GM23338 (cell line): ENCODE data around the gene SEC22A. TPM values are rescaled to one million over a fixed set of nuclear protein-coding genes. Genes with fewer than 3 reads are reported as not detected.

ENCODE experiments used
- ATAC-seq: fragments of 200-7000 bp; cut with Tn5 transposase; 3 replicates; pipeline ENCODE4 v1.9.1; 2020
- DNase-seq: peaks from one replicate; pipeline ENCODE4 v3.0.0-alpha.2; 2015; ENCODE audit warnings: low spot score
- H2AFZ ChIP-seq: fragments of 200-600 bp; sonication (generic); 2 replicates; pipeline ENCODE4 v1.8.0; 2016; ENCODE audit warnings: antibody characterized with exemption, mild to moderate bottlenecking, moderate library complexity
- H3F3A ChIP-seq: fragments of 200-600 bp; sonication (generic); replicated peaks from 2 replicates; pipeline ENCODE4 v1.8.0; 2017; ENCODE audit warnings: antibody characterized with exemption, mixed run types, low read depth
- H3K27ac ChIP-seq: fragments of 200-600 bp; sonication (generic); 2 replicates; pipeline ENCODE4 v1.6.1; 2016; ENCODE audit warnings: low read depth
- H3K27me3 ChIP-seq: fragments of 200-600 bp; sonication (generic); 2 replicates; pipeline ENCODE4 v1.8.0; 2016; ENCODE audit warnings: mild to moderate bottlenecking, mixed run types, moderate library complexity; ENCODE audit not compliant: insufficient read depth
- H3K36me3 ChIP-seq: fragments of 200-600 bp; sonication (generic); 2 replicates; pipeline ENCODE4 v1.8.0; 2016; ENCODE audit warnings: mild to moderate bottlenecking; ENCODE audit not compliant: insufficient read depth
- H3K4me1 ChIP-seq: fragments of 200-600 bp; sonication (generic); 2 replicates; pipeline ENCODE4 v1.8.0; 2016; ENCODE audit warnings: mild to moderate bottlenecking, moderate library complexity; ENCODE audit not compliant: insufficient read depth
- H3K4me2 ChIP-seq: fragments of 200-600 bp; sonication (generic); 2 replicates; pipeline ENCODE4 v1.7.1; 2017; ENCODE audit warnings: mixed run types
- H3K4me3 ChIP-seq: fragments of 200-600 bp; sonication (generic); 2 replicates; pipeline ENCODE4 v1.6.1; 2016; ENCODE audit warnings: mixed run types
- H3K79me2 ChIP-seq: fragments of 200-600 bp; sonication (generic); replicated peaks from 2 replicates; pipeline ENCODE4 v1.8.0; 2017; ENCODE audit warnings: mild to moderate bottlenecking; ENCODE audit not compliant: insufficient read depth
- H3K9me2 ChIP-seq: fragments of 200-600 bp; sonication (generic); 2 replicates; pipeline ENCODE4 v1.8.0; 2017; ENCODE audit not compliant: insufficient read depth
- H4K20me1 ChIP-seq: fragments of 200-600 bp; sonication (generic); replicated peaks from 2 replicates; pipeline ENCODE4 v1.8.0; 2017; ENCODE audit warnings: mild to moderate bottlenecking; ENCODE audit not compliant: insufficient read depth
- H3K27ac Mint-ChIP-seq: 2 replicates; pipeline ENCODE4 v1.8.0; 2020; ENCODE audit warnings: inconsistent platforms, mild to moderate bottlenecking, moderate library complexity, mixed read lengths
- H3K27me3 Mint-ChIP-seq: 3 replicates; pipeline ENCODE4 v1.8.0; 2022; ENCODE audit warnings: low read depth, mild to moderate bottlenecking, moderate library complexity, mixed read lengths, inconsistent platforms; ENCODE audit not compliant: insufficient read depth, poor library complexity
- H3K36me3 Mint-ChIP-seq: 3 replicates; pipeline ENCODE4 v1.8.0; 2021; ENCODE audit warnings: low read depth, mild to moderate bottlenecking, inconsistent platforms, moderate library complexity, mixed read lengths
- H3K4me1 Mint-ChIP-seq: 3 replicates; pipeline ENCODE4 v1.8.0; 2020; ENCODE audit warnings: mild to moderate bottlenecking, inconsistent platforms, mixed read lengths
- H3K4me3 Mint-ChIP-seq: 3 replicates; pipeline ENCODE4 v1.8.0; 2021; ENCODE audit warnings: moderate library complexity, mild to moderate bottlenecking, inconsistent platforms, mixed read lengths
- H3K9me3 Mint-ChIP-seq: 3 replicates; pipeline ENCODE4 v1.8.0; 2020; ENCODE audit warnings: moderate library complexity, mild to moderate bottlenecking, inconsistent platforms, mixed read lengths
- CREB1 ChIP-seq: fragments of 250-450 bp; sonication (Bioruptor Pico); IDR thresholded peaks from 2 replicates; pipeline ENCODE4 v1.5.0; 2020; ENCODE audit warnings: low read depth, mild to moderate bottlenecking, moderate library complexity
- ZNF331 ChIP-seq: fragments of 250-450 bp; sonication (Bioruptor Pico); IDR thresholded peaks from 2 replicates; pipeline ENCODE4 v1.5.0; 2020; ENCODE audit warnings: low read depth, mild to moderate bottlenecking, moderate library complexity
- polyA plus RNA-seq: library from polyadenylated mRNA; unstranded; fragments of >200 nt; fragmentation: Nextera tagmentation; extraction: Ambion mirVana; gene quantifications from 2 replicates; pipeline ENCODE4 v1.2.1, GENCODE V29; 2016
- total RNA-seq: library from RNA; depleted of rRNA; stranded (reverse); fragments of >200 nt; shearing (Covaris generic); gene quantifications from 2 replicates; pipeline ENCODE4 v1.2.3, GENCODE V29; 2014
- TF ChIP-seq, protein P1 (sequence below): IDR thresholded peaks from 2 replicates; pipeline ENCODE4 v1.6.1; 2016; ENCODE audit warnings: antibody characterized with exemption
- TF ChIP-seq, protein P2 (sequence below): IDR thresholded peaks from one replicate; pipeline ENCODE4 v1.6.1; 2018; ENCODE audit warnings: antibody characterized with exemption; ENCODE audit not compliant: unreplicated experiment
- TF ChIP-seq, protein P3 (sequence below), 2 experiments: fragments of 200-600 bp in 1 of 2; sonication (generic) in 1 of 2; conservative IDR thresholded peaks; 2 replicates each; pipeline versions ENCODE4 v1.5.1 to v1.6.1; 2016 to 2017; ENCODE audit warnings: antibody characterized with exemption in 2 of 2, low read depth in 2 of 2, mild to moderate bottlenecking in 2 of 2, moderate library complexity in 1 of 2

Gene SEC22A
- total and polyA plus RNA-seq, 2 experiments from 2014 or later = 11.2 to 24.1 TPM

DNA sequence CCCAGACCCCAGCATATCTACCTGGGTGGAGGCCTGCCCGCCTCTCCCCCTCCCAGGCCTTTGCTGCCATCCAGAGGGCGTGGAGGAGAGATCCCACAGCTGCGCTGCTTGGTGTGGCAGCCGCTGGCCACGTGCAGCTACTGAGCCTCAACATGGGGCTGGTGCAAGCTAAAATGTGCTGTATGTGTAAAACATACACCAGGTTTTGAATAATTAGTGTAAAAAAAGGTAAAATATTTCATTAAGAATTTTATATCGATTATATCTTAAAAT, 95.8 kb downstream of the SEC22A start:
- TF ChIP-seq, protein P1, sequence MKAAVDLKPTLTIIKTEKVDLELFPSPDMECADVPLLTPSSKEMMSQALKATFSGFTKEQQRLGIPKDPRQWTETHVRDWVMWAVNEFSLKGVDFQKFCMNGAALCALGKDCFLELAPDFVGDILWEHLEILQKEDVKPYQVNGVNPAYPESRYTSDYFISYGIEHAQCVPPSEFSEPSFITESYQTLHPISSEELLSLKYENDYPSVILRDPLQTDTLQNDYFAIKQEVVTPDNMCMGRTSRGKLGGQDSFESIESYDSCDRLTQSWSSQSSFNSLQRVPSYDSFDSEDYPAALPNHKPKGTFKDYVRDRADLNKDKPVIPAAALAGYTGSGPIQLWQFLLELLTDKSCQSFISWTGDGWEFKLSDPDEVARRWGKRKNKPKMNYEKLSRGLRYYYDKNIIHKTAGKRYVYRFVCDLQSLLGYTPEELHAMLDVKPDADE = no peak
- TF ChIP-seq, protein P2, sequence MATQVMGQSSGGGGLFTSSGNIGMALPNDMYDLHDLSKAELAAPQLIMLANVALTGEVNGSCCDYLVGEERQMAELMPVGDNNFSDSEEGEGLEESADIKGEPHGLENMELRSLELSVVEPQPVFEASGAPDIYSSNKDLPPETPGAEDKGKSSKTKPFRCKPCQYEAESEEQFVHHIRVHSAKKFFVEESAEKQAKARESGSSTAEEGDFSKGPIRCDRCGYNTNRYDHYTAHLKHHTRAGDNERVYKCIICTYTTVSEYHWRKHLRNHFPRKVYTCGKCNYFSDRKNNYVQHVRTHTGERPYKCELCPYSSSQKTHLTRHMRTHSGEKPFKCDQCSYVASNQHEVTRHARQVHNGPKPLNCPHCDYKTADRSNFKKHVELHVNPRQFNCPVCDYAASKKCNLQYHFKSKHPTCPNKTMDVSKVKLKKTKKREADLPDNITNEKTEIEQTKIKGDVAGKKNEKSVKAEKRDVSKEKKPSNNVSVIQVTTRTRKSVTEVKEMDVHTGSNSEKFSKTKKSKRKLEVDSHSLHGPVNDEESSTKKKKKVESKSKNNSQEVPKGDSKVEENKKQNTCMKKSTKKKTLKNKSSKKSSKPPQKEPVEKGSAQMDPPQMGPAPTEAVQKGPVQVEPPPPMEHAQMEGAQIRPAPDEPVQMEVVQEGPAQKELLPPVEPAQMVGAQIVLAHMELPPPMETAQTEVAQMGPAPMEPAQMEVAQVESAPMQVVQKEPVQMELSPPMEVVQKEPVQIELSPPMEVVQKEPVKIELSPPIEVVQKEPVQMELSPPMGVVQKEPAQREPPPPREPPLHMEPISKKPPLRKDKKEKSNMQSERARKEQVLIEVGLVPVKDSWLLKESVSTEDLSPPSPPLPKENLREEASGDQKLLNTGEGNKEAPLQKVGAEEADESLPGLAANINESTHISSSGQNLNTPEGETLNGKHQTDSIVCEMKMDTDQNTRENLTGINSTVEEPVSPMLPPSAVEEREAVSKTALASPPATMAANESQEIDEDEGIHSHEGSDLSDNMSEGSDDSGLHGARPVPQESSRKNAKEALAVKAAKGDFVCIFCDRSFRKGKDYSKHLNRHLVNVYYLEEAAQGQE = no peak
- TF ChIP-seq, protein P3, sequence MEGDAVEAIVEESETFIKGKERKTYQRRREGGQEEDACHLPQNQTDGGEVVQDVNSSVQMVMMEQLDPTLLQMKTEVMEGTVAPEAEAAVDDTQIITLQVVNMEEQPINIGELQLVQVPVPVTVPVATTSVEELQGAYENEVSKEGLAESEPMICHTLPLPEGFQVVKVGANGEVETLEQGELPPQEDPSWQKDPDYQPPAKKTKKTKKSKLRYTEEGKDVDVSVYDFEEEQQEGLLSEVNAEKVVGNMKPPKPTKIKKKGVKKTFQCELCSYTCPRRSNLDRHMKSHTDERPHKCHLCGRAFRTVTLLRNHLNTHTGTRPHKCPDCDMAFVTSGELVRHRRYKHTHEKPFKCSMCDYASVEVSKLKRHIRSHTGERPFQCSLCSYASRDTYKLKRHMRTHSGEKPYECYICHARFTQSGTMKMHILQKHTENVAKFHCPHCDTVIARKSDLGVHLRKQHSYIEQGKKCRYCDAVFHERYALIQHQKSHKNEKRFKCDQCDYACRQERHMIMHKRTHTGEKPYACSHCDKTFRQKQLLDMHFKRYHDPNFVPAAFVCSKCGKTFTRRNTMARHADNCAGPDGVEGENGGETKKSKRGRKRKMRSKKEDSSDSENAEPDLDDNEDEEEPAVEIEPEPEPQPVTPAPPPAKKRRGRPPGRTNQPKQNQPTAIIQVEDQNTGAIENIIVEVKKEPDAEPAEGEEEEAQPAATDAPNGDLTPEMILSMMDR (conservative IDR thresholded peaks at IDR 0.05; ENCODE audit: low read depth in 2 of 2) = peak; percentile 33 to 70; a peak in 3 of 4 replicates
- Histone ChIP-seq H3K27ac (no peak overlapping the region), H4K20me1 (no peaks in the 10 kb centered on the region), H3K27me3 (no peaks in the 10 kb centered on the region), H3K9me2 (no peaks in the 10 kb centered on the region), H3K4me2 (no peak overlapping the region), H3F3A (no peaks in the 10 kb centered on the region), H3K36me3 (no peaks in the 10 kb centered on the region), H2AFZ (no peak overlapping the region), H3K4me1 (no peaks in the 10 kb centered on the region), H3K79me2 (no peaks in the 10 kb centered on the region), H3K4me3 (no peak overlapping the region)
- Mint-ChIP-seq H3K27me3 (peaks cover 16% of the 10 kb centered on the region), H3K9me3 (no peaks in the 10 kb centered on the region), H3K4me1 (no peaks in the 10 kb centered on the region), H3K4me3 (no peak overlapping the region), H3K27ac (no peak overlapping the region), H3K36me3 (peaks cover 41% of the 10 kb centered on the region)
- DNase-seq = peak; percentile 56
- peak; percentile 77 for ATAC-seq

DNA sequence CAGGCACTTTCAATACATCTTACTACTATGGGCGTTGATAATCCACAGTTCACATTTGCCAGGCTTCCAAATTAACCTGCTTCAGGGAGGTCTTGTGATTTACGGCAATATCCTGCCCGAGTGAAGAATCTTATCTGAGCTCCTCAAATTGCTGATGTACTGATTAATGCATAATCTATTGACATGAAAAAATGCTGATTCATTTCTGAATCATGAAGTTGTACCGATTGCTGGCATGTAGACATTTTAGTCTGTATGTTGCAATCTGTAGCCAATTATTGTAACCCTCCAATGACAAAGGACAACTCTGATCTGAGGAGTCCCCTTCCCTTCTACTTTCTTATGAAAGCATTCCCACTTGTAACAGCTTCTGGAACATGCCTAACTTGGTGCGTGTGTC, 97.2 kb downstream of the SEC22A start:
- Mint-ChIP-seq H3K36me3 (peaks cover 45% of the 10 kb centered on the region), H3K4me3 (no peak overlapping the region), H3K27ac (no peak overlapping the region), H3K27me3 (peaks cover 16% of the 10 kb centered on the region), H3K9me3 (no peaks in the 10 kb centered on the region), H3K4me1 (peaks cover 3% of the 10 kb centered on the region; the same call in 1 of the 3 replicates)
- H3K4me3 ChIP-seq = no peak overlapping the region
- no peak for DNase-seq
- H3F3A ChIP-seq = no peaks in the 10 kb centered on the region
- no peak overlapping the region for H3K27ac ChIP-seq
- no peaks in the 10 kb centered on the region for H3K4me1 ChIP-seq
- no peak for ATAC-seq
- no peak overlapping the region for H2AFZ ChIP-seq
- no peaks in the 10 kb centered on the region for H3K79me2 ChIP-seq
- no peaks in the 10 kb centered on the region for H3K9me2 ChIP-seq
- H3K36me3 ChIP-seq = no peaks in the 10 kb centered on the region
- TF ChIP-seq ZNF331 (CRISPR knock-in tag) = no peak
- no peak for TF ChIP-seq CREB1 (CRISPR knock-in tag)
- TF ChIP-seq, protein P2 = no peak
- no peaks in the 10 kb centered on the region for H4K20me1 ChIP-seq
- no peak overlapping the region for H3K4me2 ChIP-seq
- H3K27me3 ChIP-seq = no peaks in the 10 kb centered on the region
